RWPE1 (cell line): ENCODE results near the gene LBH.

ENCODE experiments used
- CTCF ChIA-PET: fragments of 350-600 bp; sonication (Branson Sonifier 250); formaldehyde crosslinking; extraction: SDS; loops from one replicate; lab custom pipeline; 2021; lab: Yijun Ruan, JAX
- POLR2A ChIA-PET: fragments of 400-600 bp; formaldehyde crosslinking; extraction: SDS; loops from one replicate; lab custom pipeline; 2020; ENCODE audit warnings: antibody characterized with exemption; ENCODE audit not compliant: low non-redundant PET; lab: Yijun Ruan, JAX
- DNase-seq: peaks from one replicate; pipeline ENCODE4 v3.0.0; 2012; ENCODE audit warnings: low spot score
- H3K27ac ChIP-seq: fragments of 450-650 bp; 2 replicates; pipeline ENCODE4 v1.5.1; 2017
- CTCF ChIP-seq: fragments of 450-650 bp; conservative IDR thresholded peaks from 2 replicates; pipeline ENCODE4 v1.5.1; 2017; ENCODE audit warnings: low read depth, mild to moderate bottlenecking

Gene LBH

GRCh38 chr2:30231996-30232800 is 864 bp downstream of the LBH start:
- ChIA-PET CTCF (interaction anchor here (0.6 to 0.7 kb wide), 2 partner anchors 90 to 125 kb away, joined by 3 to 5 read pairs; no protein-coding TSS in a partner anchor), POLR2A (no interaction called here)
- H3K27ac ChIP-seq: peak overlapping the region; percentile 15; the same call in 1 of the 2 replicates
- no peak for DNase-seq
- TF ChIP-seq CTCF: no peak

GRCh38 chr2:30232801-30233130 is 1.4 kb downstream of the LBH start:
- no peak for DNase-seq
- no peak for TF ChIP-seq CTCF
- peak overlapping the region; percentile 15; the same call in 1 of the 2 replicates for H3K27ac ChIP-seq
- CTCF ChIA-PET: interaction anchor here (0.6 to 0.7 kb wide), 3 partner anchors 90 to 818 kb away, joined by 3 to 5 read pairs (median 3); no protein-coding TSS in a partner anchor
- POLR2A ChIA-PET: no interaction called here

DNA sequence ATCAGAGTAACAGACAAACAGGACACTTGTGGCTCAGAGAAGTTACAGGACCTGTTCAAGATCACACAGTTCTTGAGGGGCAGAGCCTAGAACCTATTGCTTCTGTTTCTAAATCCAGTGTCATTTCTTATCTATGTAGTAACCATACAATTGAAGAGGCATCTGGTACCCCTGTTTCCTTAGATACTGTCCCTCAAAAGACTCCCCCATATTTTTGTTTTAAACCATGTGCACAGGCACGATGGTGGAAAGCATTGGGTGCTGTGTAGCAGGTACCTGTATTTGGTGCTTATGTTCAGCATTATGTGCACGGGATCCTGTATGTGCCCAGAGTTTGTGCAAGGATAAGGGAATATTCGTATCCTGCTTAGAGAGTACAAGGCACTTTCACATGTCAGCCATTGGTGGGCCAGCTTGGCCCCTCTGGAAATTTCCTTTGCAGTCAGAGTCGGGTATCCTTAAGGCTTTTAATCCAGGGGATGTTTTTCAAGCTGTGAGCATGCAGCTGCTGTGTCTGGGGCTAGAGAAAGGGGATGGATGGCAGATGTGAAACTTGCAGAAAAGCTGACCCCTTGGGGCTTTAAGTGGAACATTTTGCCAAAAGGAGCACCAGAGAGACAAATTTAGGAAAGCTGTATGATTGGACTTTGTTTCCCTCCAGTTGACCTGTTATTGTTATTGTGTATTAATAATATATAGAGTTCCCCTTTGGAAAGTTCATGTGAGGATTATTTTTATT is 2.1 kb downstream of the LBH start:
- peak overlapping the region; percentile 43; the same call in 1 of the 2 replicates for H3K27ac ChIP-seq
- DNase-seq: no peak
- ChIA-PET CTCF (interaction anchor here (0.5 to 0.6 kb wide), 2 partner anchors 13 to 818 kb away, joined by 3 to 4 read pairs; no protein-coding TSS in a partner anchor), POLR2A (no interaction called here)
- TF ChIP-seq CTCF: no peak

DNA sequence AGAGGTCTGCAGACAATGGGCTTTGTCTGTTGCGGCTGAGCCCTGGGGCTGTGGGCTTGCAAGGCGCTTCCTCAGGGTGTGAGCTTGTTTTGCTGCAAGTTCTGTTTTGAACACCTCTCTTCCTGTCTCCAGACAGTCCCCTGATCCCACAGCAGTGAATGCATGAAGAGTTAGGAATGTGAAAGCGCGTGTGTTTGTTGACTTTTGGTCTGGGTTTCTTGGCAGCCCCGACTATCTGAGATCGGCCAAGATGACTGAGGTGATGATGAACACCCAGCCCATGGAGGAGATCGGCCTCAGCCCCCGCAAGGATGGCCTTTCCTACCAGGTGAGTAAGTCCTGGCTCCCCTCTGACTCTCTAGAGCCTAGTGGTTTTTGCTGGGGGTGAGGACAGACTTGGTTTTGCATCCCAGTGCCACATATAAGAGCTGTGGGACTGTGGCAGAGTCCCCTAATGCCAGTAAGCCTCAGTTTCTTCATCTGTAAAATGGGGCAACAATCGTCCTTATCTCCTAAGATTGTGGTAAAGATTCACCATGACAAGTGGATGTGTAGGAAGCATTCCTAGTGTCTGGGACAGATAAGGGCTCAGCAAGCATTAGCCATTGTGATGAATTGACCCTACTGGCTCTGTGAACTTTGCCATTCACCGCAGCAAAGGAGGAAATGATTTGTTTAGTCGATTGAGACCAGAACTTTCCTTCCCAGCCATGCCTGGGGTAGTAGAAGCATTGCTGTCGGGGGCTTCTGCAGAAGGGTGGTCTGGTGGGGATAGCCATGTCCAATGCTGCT is 3.0 kb downstream of the LBH start:
- peak overlapping the region; percentile 43 for H3K27ac ChIP-seq
- TF ChIP-seq CTCF: no peak
- peak; percentile 59 for DNase-seq
- ChIA-PET POLR2A (no interaction called here), CTCF (interaction anchor here (0.5 to 0.6 kb wide), 2 partner anchors 12 to 184 kb away, joined by 4 read pairs; no protein-coding TSS in a partner anchor)

- no peak for TF ChIP-seq CTCF
- no peak for DNase-seq
- no peak overlapping the region for H3K27ac ChIP-seq
- ChIA-PET CTCF (interaction anchor here (0.8 kb wide), 1 partner anchor 265 kb away, joined by 4 read pairs; no protein-coding TSS in a partner anchor), POLR2A (no interaction called here)
Measured at GRCh38 chr2:30235008-30235655, 3.8 kb downstream of the LBH start.
